Ovary (tissue), 3 donors: ENCODE results near the gene ADPRHL1.

Experiments used
- CTCF ChIP-seq, 3 donors: fragments of 450-650 bp in 2 of 3; fragments of 200-600 bp in 1 of 3; IDR thresholded peaks; one replicate each; pipeline versions ENCODE4 v1.5.1 to v1.8.0; 2016 to 2022; ENCODE audit warnings: antibody characterized with exemption in 3 of 3, mild to moderate bottlenecking in 1 of 3
- EP300 ChIP-seq: sonication (generic); formaldehyde crosslinking; IDR thresholded peaks from one replicate; pipeline ENCODE4 v1.6.1; 2017; ENCODE audit warnings: antibody characterized with exemption
- POLR2A ChIP-seq: fragments of 450-650 bp; IDR thresholded peaks from one replicate; pipeline ENCODE4 v1.6.1; 2017; ENCODE audit warnings: antibody characterized with exemption, mild to moderate bottlenecking, moderate library complexity
- donor health status: DM: no; HTN: no; CAD: no.

- TF ChIP-seq CTCF (IDR thresholded peaks at IDR 0.05) (no peak), POLR2A (no peak), EP300 (no peak)
These were observed 36.5 kb upstream of the ADPRHL1 start for GRCh38 chr13:113489549-113490495.
